CD4-positive, alpha-beta T cell treated with Interleukin-1 beta for 1 hour (primary cell): ENCODE data around the gene NGEF.

Experiments used
- DNase-seq, 2 donors: peaks; one replicate each; pipeline ENCODE4 v3.0.0-alpha.2; 2020 to 2022

NGEF gene

GRCh38 chr2:232879618-232880494 lies 133.2 kb downstream of the NGEF start:
- DNase-seq: no peak

- DNase-seq: no peak
Observed at GRCh38 chr2:232878855-232879617, 134.0 kb downstream of the NGEF start.

- no peak for DNase-seq
Observed at GRCh38 chr2:232877940-232878511, 135.0 kb downstream of the NGEF start.

- DNase-seq: no peak
Observed at GRCh38 chr2:232876978-232877441, 136.0 kb downstream of the NGEF start.

- peak; percentile 38 to 44 for DNase-seq
Observed at GRCh38 chr2:232876161-232876977, 136.7 kb downstream of the NGEF start.

GRCh38 chr2:232875256-232876121 lies 137.6 kb downstream of the NGEF start:
- DNase-seq: no peak

- no peak for DNase-seq
Observed at GRCh38 chr2:232874677-232875223, 138.3 kb downstream of the NGEF start.

GRCh38 chr2:232873909-232874641 lies 139.0 kb downstream of the NGEF start:
- no peak for DNase-seq

- no peak for DNase-seq
Observed at GRCh38 chr2:232873292-232873908, 139.7 kb downstream of the NGEF start.

- no peak for DNase-seq
Observed at GRCh38 chr2:232872826-232873225, 140.2 kb downstream of the NGEF start.

- no peak for DNase-seq
Observed at GRCh38 chr2:232871835-232872736, 141.0 kb downstream of the NGEF start.

GRCh38 chr2:232871418-232871834 lies 141.6 kb downstream of the NGEF start:
- no peak for DNase-seq

GRCh38 chr2:232870766-232871371 lies 142.2 kb downstream of the NGEF start:
- DNase-seq: no peak

- no peak for DNase-seq
Observed at GRCh38 chr2:232870018-232870765, 142.9 kb downstream of the NGEF start, which contains the start of gene SNORC. TSS of gene SNORC (plus strand) at chr2:232870264. CDS start at chr2:232870342, 78 bp downstream.

GRCh38 chr2:232869138-232870017 lies 143.7 kb downstream of the NGEF start:
- DNase-seq: no peak

GRCh38 chr2:232866104-232866503 lies 147.0 kb downstream of the NGEF start:
- DNase-seq: no peak

GRCh38 chr2:232865165-232865564 lies 147.9 kb downstream of the NGEF start:
- DNase-seq: no peak
